ELF-1 (cell line): ENCODE data around the gene RASAL1.
A peak's percentile ranks its signal among the peaks of the same experiment; 100 is the strongest.

Source experiments
- DNase-seq: peaks from one replicate; pipeline ENCODE4 v3.0.0-alpha.2; 2016; ENCODE audit warnings: low read depth, low spot score

RASAL1 gene

DNA sequence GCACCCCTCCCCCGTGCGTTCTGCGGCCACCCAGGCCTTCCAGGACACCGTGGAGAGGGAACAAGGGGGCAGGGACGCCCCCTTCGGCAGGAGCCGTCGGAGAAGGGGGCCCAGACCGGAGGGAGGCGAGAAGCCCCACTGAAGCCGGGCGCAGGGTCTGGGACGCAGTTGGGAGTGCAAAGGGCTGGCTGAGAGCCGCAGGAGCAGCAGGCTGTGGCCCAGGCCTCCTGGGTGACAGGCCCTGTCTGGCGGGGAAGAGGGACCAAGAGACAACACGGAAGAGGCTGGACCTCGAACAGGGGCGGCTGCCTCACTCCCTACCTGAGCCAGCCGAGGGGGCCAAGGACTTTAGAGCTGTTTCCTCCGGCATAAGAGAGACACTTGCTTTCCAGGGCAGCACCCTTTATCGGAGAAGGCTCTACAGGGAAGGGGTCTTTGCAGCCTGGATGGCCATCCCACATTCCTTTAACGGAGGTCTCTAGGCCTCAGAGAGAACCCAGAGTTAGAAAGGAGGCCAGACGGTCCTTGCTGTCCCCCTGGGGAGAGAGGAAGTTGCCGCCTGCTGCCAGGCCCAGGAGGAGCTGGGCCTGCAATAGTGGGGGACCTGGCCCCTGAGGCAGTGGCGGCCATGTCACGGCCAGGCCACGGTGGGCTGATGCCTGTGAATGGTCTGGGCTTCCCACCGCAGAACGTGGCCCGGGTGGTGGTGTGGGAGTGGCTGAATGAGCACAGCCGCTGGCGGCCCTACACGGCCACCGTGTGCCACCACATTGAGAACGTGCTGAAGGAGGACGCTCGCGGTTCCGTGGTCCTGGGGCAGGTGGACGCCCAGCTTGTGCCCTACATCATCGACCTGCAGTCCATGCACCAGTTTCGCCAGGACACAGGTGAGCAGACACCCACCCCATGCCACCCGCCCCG lies 77.7 kb downstream of the RASAL1 start:
- DNase-seq, result no peak

DNA sequence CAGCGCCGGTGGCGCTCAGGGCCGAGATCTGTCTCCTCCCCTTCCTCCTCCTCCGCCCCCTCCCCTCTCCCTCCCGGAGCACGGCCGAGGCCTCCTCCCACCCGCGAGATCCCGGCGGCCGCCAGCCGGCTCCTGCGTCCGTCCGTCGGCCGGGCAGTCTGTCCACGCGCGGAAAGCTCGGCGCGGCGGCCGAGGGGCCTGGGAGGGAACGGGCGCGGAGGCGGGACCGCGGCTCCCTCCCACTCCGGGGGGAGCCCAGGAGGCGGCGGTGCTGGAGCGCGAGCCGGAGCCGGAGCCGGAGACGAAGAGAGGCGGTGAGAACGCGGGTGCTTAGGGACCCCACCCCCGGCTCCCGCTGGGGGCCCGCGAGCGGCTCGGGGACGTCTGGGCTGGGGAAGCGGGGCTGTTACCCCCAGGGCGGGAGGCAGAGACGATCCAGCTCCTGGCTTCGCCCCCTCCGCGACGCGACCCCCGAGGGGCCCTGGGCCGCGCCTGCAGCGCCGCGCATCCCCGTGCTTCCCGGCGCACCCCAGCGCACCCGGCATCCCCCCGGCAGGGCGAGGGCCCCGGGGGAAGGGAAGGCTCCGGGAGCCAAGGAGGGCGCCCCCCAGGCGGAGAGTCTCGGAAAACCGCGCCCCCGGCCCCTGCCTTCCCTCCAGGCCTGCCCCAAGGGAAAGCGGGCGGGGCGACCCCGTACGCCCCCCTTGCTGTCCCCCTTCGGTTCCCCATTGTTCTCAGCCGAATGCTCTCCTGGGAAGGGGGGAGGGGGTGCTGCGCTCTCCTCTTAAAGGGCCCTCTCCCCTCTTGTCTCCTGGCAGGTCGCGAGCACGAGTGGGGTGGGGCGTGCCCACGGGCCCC lies 78.7 kb downstream of the RASAL1 start, which contains the start of gene DTX1:
Gene DTX1, plus strand, starts transcription at position 100 of the 858 bp plus-strand sequence. CDS start 1,463 bp downstream, outside the sequence.
- DNase-seq, result no peak

DNA sequence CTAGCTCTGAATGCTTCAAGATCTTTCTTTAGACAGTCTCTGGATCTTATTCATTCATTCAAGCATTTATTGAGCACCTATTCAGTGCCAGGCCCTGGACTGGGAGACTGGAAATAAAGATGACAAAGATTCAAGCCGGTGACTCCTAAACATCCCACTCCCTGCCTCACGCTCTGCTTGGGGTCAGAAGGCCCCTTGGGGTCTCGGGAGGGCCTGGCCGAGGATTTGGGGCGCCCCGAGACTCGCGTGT lies 79.3 kb downstream of the RASAL1 start:
- no peak for DNase-seq

DNA sequence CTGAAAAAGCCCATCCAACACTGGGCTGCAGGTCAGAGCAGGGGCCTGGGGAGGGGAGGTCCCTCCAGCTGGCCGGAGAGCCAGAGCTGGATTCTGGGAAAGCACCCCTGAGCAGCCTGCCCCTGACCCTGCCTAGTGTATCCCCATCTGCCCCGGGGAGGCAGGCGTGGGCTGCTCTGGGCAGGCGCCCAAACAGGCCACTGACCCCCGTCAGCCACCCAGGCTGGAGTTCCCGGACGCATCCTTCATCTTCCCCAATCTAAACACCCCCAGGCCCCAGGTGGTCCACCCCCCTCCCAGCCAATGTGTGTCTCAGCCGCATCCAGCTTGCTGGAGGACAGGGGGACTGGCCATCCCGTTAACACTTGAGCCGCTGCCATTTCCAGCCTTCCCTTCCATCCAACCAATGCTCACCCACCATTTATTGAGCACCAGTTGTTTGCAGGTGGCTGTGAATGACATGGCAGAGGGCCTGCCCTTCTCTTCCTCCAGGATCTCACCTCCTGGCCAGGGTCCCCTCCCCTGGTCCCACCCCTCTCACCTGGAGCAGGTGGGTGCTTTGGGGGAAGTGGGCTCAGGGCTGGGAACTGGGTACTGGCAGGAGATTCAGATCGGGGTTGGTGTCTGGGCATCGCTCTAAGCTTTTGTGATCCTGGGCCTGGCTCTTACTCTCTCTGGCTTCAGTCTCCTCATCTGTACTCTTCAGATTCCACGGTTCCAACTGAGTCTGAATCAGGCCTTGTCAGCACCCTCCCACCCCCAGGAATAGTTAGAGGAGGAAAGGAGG lies 79.8 kb downstream of the RASAL1 start:
- no peak for DNase-seq

DNA sequence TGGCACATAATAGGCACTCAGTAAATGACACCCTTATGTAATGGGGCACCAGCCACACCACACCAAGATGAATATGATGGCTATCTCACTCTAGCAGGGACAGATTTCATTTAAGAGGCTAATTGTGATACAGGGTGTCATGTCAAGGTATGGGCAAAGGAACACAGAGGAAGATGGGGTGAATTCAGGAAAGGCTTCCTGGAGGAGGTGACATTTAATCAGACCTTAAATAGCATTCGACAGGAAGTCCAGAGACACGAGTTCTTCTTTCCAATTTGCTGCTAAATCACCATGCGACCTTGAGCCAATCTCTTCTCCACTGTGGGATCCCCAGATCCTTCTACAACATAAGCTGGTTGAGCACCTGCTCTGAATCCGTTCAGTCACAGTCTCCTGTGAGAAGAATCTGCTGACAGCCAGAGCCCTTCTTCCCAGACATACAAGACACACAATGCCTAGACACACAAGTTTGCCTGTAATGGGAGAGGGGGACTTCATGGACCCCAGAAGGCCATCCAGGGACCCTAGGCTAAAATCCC lies 80.5 kb downstream of the RASAL1 start:
- no peak for DNase-seq

DNA sequence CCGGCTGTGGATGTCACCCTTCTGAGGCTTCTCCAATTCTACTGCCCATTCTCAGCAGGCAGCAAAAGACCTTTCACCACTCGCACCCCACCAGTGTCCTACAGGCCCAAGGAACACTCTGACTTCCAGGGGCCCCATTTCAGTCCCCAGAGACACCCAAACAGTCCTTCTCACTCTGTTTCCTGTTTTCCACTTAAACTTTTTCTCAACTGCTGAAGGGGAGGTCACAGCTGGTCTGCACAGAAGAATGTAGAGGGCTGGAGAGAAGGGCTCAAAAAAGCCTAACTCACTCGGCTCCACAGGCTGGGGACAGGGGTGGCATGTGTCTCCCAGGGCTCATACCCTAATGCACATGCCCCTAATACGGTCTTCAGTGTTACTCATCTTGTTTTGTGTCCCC lies 83.2 kb downstream of the RASAL1 start:
- no peak for DNase-seq

DNA sequence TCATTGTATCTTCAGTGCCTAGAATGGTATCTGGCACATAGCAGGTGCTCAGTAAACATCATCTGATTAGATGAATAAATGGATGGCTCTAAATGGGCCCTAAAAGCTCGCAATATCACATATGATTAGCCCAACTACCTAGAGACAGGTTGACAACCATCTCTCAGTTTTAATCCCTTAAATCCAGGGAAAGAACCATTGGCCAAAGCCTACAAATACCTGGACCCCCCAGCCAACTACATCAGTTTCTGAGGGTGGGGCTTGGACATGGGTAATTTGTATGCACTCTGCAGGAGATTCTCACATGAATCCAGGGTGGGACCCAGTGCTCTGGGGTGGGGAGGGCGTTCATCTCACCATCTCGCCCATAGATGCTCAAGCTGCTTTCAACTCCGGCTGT lies 83.8 kb downstream of the RASAL1 start:
- no peak for DNase-seq

DNA sequence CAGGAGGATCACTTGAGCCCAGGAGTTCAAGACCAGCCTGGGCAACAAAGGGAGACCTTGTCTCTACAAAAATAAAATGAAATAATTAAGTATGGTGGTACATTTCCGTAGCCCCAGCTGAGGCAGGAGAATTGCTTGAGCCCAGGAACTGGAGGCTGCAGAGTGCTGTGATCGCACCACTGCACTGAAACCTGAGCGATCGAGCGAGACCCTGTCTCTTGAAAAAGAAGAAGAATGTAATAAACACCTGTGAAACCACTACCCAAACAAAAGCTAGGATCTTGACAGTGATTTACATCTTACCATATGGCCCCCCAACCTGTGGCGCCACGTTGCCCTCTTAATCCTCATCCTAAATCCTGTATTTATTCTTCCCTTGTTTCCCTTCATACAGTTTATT lies 84.8 kb downstream of the RASAL1 start:
- DNase-seq, result no peak

DNA sequence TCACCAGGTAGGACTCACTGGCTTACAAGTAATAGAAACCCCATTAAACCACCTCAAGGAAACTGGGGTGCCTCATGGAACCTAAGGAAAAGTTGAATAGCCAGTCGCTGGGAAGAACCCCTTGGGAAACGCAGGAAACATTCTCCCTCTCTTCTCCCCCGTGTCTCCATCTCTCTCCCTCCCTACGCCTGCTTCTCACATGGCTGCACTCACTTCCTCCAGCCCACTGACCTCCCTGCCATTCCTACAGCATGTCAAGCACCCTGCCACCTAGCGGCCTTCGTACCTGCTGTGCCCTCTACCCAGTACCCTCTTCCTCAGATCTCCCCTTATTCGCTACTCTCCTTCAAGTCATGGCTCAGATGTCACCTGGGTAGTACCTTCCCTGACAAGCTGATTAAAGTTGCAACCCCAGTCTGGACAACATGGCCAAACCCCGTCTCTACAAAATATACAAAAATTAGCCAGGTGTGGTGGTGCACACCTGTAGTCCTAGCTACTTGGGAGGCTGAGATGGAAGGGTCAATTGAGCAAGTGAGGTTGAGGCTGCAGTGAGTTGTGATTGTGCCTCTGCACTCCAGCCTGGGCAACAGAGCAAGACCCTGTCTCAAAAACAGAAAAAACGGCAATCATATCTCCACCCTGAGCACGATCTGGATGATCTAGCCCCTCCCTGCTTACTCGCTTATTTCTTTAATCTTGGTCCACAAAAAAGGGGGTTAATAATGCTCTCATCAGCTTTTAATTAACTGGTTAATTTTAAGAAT lies 85.4 kb downstream of the RASAL1 start:
- DNase-seq, result peak; percentile 54
